ENCODE data around the gene GEMIN2. TPM values are rescaled to one million over a fixed set of nuclear protein-coding genes. Genes with fewer than 3 reads are reported as not detected.
A peak's percentile ranks its signal among the peaks of the same experiment; 100 is the strongest.
"Not testable (repeated sequence)": the region's sequence is repeated elsewhere in the genome, so short reads cannot be mapped to it uniquely, and the experiment has no call there.

The GEMIN2 gene
- total RNA-seq, 1 donor from 2014 or later = 6.5 TPM

- Histone ChIP-seq H3K36me3 (peaks cover 18% of the 10 kb centered on the region), H3K4me1 (peaks cover 19% of the 10 kb centered on the region), H3K9me3 (replicated peaks) (no peaks in the 10 kb centered on the region), H3K27ac (replicated peaks) (peak overlapping the region; percentile 81), H3K4me3 (peak overlapping the region; percentile 79), H3K27me3 (ENCODE audit: low read depth) (no peaks in the 10 kb centered on the region)
- intact Hi-C loops (cut with micrococcal nuclease) = no loop called here
- no peak for DNase-seq
- TF ChIP-seq, protein P1, sequence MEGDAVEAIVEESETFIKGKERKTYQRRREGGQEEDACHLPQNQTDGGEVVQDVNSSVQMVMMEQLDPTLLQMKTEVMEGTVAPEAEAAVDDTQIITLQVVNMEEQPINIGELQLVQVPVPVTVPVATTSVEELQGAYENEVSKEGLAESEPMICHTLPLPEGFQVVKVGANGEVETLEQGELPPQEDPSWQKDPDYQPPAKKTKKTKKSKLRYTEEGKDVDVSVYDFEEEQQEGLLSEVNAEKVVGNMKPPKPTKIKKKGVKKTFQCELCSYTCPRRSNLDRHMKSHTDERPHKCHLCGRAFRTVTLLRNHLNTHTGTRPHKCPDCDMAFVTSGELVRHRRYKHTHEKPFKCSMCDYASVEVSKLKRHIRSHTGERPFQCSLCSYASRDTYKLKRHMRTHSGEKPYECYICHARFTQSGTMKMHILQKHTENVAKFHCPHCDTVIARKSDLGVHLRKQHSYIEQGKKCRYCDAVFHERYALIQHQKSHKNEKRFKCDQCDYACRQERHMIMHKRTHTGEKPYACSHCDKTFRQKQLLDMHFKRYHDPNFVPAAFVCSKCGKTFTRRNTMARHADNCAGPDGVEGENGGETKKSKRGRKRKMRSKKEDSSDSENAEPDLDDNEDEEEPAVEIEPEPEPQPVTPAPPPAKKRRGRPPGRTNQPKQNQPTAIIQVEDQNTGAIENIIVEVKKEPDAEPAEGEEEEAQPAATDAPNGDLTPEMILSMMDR (IDR thresholded peaks at IDR 0.05; ENCODE audit: borderline replicate concordance) = no peak
Observed at GRCh38 chr14:39113685-39114072, 444 bp upstream of the GEMIN2 start.

DNA sequence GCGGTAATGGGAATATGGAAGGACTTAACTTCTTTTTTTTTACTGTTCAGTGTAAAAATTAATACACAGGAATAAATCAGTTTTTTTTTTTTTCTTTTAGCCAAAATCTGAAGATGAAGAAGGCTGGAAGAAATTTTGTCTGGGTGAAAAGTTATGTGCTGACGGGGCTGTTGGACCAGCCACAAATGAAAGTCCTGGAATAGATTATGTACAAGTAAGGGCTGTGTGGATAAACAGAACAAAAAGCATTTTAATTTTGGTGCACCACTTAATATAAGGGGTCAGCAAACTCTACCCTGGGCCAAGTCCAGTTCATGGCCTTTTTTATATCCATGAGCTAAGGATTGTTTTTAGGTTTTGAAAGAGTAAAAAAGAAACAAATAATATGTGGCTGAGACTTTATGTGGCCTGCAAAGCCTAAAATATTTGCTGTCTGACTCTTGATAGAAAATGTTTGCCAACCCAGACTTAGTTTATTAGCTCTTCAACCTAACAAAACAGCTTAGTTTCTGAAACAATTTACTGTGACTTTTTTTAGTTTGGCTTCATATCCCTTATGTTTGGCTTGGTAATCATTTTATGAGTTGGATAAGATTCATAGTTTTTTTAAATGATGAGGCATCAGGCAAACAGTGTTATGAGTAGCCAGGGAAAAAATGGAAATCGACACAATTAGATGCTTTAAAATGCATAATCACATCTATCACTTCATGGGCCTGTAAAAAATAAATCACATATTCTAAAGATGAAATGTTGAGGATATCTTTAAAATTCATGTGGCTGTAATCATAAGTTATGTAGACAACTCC lies 8.4 kb downstream of the GEMIN2 start:
- H3K9me3 ChIP-seq (replicated peaks) = no peaks in the 10 kb centered on the region
- intact Hi-C loops (cut with micrococcal nuclease) = no loop called here
- H3K36me3 ChIP-seq = peaks cover 90% of the 10 kb centered on the region
- no peak overlapping the region for H3K4me3 ChIP-seq
- DNase-seq = no peak
- no peaks in the 10 kb centered on the region for H3K27me3 ChIP-seq (ENCODE audit: low read depth)
- no peak overlapping the region for H3K27ac ChIP-seq (replicated peaks)
- TF ChIP-seq, protein P1 (IDR thresholded peaks at IDR 0.05; ENCODE audit: borderline replicate concordance) = no peak
- no peaks in the 10 kb centered on the region for H3K4me1 ChIP-seq

DNA sequence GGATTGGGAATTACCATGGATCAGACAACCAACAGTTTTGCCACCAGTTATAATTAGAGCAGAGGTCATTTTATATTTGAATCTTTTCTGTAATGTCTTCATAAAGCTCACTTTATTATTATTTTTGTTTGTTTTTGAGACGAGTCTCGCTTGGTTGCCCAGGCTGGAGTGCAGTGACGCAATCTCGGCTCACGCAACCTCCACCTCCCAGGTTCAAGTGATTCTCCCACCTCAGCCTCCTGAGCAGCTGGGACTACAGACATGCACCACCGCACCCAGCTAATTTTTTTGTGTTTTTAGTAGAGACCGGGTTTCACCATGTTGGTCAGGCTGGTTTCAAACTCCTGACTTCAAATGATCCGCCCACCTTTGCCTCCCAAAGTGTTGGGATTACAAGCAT lies 23.7 kb downstream of the GEMIN2 start:
- H3K9me3 ChIP-seq (replicated peaks); DNase-seq; H3K27me3 ChIP-seq (ENCODE audit: low read depth); intact Hi-C loops (cut with micrococcal nuclease); H3K4me3 ChIP-seq; H3K4me1 ChIP-seq; H3K27ac ChIP-seq (replicated peaks): not testable (repeated sequence)
- peaks cover 67% of the 10 kb centered on the region for H3K36me3 ChIP-seq

GRCh38 chr14:39138440-39138839 lies 24.3 kb downstream of the GEMIN2 start:
- Histone ChIP-seq H3K36me3 (peaks cover 68% of the 10 kb centered on the region), H3K27ac (replicated peaks) (no peak overlapping the region), H3K9me3 (replicated peaks) (no peaks in the 10 kb centered on the region), H3K27me3 (ENCODE audit: low read depth) (no peaks in the 10 kb centered on the region), H3K4me1 (no peaks in the 10 kb centered on the region), H3K4me3 (no peak overlapping the region)
- TF ChIP-seq, protein P1 (IDR thresholded peaks at IDR 0.05; ENCODE audit: borderline replicate concordance) = no peak
- intact Hi-C loops (cut with micrococcal nuclease) = no loop called here
- DNase-seq = no peak

GRCh38 chr14:39140170-39140569 lies 26.0 kb downstream of the GEMIN2 start:
- Histone ChIP-seq H3K36me3 (peaks cover 52% of the 10 kb centered on the region), H3K4me3 (no peak overlapping the region), H3K4me1 (no peaks in the 10 kb centered on the region), H3K27ac (replicated peaks) (no peak overlapping the region), H3K9me3 (replicated peaks) (no peaks in the 10 kb centered on the region), H3K27me3 (ENCODE audit: low read depth) (no peaks in the 10 kb centered on the region)
- intact Hi-C loops (cut with micrococcal nuclease) = no loop called here
- no peak for DNase-seq
- TF ChIP-seq, protein P1 (IDR thresholded peaks at IDR 0.05; ENCODE audit: borderline replicate concordance) = no peak

DNA sequence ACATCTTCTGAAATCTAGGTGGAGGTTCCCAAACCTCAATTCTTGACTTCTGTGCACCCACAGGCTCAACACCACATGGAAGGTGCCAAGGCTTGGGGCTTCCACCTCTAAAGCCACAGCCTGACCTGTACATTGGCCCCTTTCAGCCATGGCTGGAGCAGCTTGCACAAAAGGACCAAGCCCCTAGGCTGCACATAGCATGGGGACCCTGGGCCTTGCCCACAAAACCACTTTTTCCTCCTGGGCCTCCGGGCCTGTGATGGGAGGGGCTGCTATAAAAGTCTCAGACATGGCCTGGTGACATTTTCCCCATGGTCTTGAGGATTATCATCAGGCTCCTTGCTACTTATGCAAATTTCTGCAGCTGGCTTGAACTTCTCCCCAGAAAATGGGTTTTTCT lies 27.5 kb downstream of the GEMIN2 start:
- H3K27me3 ChIP-seq (ENCODE audit: low read depth); H3K9me3 ChIP-seq (replicated peaks); H3K27ac ChIP-seq (replicated peaks); H3K4me1 ChIP-seq; intact Hi-C loops (cut with micrococcal nuclease); DNase-seq; H3K4me3 ChIP-seq: not testable (repeated sequence)
- H3K36me3 ChIP-seq = peaks cover 42% of the 10 kb centered on the region

GRCh38 chr14:39143226-39143625 lies 29.1 kb downstream of the GEMIN2 start:
- H3K4me1 ChIP-seq; intact Hi-C loops (cut with micrococcal nuclease); H3K4me3 ChIP-seq; H3K9me3 ChIP-seq (replicated peaks); DNase-seq; H3K27me3 ChIP-seq (ENCODE audit: low read depth); H3K27ac ChIP-seq (replicated peaks): not testable (repeated sequence)
- peaks cover 40% of the 10 kb centered on the region for H3K36me3 ChIP-seq

All from left ventricle myocardium inferior (tissue), 1 donor.